GM19324 (cell line): ENCODE data around the gene DCUN1D1.

Experiments
- ATAC-seq: cut with Tn5 transposase; IDR thresholded peaks from one replicate; pipeline ENCODE4 v1.9.1; 2021; ENCODE audit warnings: mild to moderate bottlenecking, moderate library complexity; ENCODE audit not compliant: unreplicated experiment, low FRiP score

DCUN1D1 gene

DNA sequence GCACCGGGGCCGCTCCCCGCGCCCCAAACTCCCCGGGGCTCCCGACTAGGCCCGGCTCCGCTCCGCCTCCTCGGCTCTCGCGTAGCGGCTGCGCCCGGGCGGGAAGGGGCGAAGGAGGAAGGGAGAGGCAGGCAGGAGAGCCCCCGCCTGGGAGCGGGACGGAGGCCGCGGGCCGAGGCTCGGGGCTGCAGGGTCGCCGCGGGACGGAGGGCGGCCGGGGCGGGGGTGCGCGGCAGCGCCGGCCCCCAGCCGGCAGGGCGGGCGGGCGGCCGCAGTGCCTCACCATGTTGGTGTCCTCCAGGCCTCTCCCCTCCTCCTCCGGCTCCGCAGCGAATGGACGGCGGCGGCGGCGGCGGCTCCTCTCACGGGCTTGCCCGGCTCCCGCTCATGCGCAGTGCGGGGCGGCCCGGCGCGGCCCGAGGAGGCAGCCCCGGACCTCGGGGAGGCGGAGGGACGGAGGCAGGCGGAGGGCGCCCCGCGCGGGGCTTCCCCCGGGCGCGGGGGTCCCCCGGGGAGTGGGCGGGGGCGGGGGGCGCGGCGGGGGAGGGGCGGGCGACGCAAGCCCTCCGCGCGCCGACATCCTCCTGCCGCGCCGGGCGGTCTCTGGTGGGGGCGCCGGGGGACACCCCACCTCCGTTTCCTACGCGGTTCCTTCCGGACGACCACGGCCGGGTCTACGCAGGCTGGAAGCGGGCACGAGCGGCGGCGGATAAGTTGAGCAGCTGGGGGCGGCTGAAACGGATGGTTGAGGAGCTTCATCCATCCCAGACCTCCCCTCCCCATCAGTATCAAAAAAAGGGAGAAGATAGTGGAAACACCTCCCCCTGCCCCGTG is at the start of gene DCUN1D1:
Gene DCUN1D1, minus strand, starts transcription at position 335 of the 834 bp plus-strand sequence. Its CDS starts 49 bp downstream, at position 286.
- ATAC-seq = peak; percentile 92

DNA sequence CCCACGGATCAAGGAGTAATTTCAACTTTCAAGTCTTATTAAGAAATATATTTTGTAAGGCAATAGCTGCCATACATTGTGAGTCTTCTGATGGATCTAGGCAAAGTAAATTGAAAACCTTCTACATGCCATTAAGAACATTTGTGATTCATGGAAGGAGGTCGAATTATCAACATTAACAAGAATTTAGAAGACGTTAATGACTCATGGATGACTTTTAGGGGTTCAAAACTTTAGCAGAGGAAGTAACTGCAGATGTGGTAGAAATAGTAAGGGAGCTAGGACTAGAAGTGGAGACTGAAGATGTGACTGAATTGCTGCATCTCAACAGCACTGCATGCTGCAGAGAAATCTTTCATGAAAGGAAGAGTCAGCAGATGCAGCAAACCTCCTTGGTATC is 48.1 kb upstream of the DCUN1D1 start:
- ATAC-seq = no peak

GRCh38 chr3:183027276-183027675 is 46.9 kb upstream of the DCUN1D1 start:
- no peak for ATAC-seq

- no peak for ATAC-seq
Observed at GRCh38 chr3:183022936-183023516, 42.7 kb upstream of the DCUN1D1 start.

GRCh38 chr3:183018421-183019192 is 38.3 kb upstream of the DCUN1D1 start:
- no peak for ATAC-seq

DNA sequence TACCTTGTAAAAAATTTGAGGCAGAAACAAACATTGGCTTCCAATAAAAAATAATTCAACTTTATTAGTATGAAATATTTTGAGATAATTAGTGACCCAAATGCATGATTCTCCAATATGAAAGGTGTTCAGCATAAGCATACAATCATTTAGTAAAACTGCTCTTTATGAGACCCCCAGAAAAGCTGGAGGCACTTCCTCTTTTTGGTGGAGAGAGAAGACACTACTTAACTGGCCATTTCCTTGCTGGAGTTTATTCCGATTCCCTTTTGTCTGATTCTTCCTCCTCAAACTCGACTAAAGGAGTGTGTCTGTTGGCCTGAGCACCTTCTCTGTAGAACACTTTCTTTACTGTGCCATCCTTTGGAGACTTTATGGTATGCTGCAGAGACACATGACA is 34.8 kb upstream of the DCUN1D1 start:
- ATAC-seq = no peak

DNA sequence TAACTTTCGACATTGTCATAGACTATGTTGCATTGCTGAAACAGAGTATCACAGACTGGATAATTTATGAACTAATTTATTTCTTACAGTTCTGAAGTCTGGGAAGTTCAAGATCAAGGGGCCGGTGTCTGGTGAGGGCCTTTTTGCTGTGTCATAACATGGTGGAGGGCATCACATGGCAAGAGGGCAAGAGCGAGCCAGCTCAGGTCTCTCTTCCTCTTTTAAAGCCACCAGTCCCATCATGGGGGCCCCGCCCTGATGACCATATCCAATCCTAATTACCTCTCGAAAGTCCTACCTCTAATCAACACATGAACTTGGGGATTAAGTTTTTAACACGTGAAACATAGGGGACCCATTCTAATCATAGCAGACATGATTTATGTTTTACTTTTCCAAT is 33.5 kb upstream of the DCUN1D1 start:
- no peak for ATAC-seq

DNA sequence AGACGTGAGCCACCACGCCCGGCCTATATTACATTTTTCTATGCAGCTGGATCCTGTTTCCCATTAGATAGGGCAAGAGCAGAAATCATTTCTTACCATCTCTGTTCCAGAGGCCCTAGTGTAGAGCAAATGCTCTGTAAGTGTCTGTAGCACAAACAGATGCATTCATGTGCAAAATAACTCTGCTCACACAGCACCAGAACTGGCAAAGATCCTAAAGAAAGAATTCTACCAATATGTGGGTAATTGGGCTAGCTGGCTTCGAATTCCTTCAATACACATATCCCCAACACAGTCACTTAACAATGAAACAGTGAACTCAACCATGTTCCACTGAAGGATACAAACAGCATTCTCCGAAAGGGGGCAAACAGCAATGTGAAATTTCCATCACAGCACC is 32.7 kb upstream of the DCUN1D1 start:
- no peak for ATAC-seq

DNA sequence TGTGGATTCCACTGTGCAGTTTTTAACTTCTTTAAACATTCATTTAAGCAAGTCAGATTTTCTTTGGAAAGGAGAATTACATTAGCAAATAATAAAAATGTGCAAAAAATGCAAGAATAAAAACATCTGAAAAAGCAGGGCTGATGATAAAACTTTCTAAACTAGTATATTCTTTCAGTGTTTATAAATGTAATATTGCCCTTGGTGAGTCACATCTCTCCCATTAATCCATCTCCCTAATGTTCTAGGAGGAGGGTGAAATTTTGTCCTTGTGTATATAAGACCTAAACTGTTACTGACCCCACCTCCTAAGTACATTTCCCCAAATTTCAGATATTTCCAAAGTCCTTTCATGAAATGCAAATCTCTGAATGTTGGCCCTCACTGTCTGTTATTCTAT is 28.5 kb upstream of the DCUN1D1 start:
- no peak for ATAC-seq

DNA sequence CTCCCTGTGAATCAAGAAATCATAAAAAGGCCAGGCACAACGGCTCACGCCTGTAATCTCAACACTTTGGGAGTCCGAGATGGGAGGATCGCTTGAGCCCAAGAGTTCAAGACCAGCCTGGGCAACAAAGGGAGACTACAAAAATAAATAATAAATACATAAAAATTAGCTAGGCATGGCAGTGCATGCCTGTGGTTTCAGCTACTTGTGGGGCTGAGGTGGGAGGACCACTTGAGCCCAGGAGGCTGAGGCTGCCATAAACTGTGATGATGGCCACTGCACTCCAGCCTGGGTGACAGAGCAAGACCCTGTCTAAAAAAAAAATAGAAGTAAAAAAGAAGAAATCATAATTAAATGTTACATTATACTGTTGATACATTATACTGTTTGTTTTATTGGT is 28.0 kb upstream of the DCUN1D1 start:
- ATAC-seq = no peak

GRCh38 chr3:183006396-183007002 is 26.2 kb upstream of the DCUN1D1 start:
- no peak for ATAC-seq

DNA sequence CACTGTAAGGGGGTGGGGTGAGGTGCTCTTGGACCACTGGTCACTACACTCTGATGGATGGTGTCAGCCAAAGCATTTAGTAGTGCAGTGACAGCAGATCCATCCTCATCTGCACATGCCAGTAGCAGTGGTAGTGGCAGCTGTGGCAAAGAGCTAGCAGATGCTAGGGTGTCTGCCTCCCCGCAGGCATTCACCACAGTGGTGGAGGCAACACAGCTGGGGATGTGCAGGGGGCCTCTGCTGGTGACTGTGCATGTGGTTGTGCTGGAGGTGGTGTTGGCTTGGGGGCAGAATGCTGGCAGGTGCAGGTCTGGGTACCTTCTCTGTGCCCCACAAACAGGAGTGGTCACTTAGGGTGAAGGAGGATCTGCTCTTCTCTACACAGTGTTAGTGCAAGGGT is 19.4 kb upstream of the DCUN1D1 start:
- ATAC-seq = no peak

DNA sequence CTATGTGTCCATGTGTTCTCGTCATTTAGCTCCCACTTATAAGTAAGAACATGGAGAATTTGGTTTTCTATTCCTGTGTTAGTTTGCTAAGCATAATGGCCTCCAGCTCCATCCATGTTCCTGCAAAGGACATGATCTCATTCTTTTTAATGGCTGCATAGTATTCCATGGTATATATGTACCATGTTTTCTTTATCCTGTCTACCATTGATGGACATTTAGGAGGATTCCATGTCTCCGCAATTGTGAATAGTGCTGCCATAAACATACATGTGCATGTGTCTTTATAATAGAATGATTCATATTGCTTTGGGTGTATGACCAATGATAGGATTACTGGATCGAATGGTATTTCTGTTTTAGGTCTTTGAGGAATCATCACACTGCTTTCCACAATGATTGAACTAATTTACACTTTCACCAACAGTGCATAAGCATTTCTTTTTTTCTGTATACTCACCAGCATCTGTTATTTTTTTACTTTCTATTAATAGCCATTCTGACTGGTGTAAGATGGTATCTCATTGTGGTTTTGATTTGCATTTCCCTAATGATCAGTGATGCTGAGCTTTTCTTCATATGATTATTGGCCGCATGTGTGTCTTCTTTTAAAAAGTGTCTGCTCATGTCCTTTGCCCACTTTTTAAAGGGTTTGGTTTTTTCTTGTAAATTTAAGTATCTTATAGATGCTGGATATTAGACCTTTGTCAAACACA is 13.3 kb upstream of the DCUN1D1 start:
- ATAC-seq = peak; percentile 60

DNA sequence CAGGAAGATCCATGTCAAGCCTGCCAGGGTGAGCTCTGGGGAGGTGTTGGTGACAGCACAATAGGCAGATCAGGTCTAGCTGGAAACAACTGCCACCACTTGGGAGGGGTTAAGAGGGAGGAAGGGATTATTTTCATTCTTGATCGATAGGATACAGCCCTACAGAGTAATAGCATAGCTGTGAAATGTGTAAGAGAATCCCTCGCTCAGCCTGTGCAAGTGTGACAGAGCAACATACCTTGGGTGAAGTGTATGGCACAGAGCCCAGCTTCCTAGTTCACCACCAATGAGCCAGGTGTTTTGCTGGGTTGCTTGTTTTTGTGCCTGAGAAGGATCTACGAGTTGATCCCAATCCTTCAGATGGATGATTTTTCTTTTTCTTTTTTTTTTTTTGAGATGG is 9.2 kb upstream of the DCUN1D1 start:
- no peak for ATAC-seq

- ATAC-seq = no peak
Observed at GRCh38 chr3:182986021-182986420, 5.7 kb upstream of the DCUN1D1 start.

GRCh38 chr3:182983876-182984275 is 3.5 kb upstream of the DCUN1D1 start:
- no peak for ATAC-seq

GRCh38 chr3:182981038-182981380 is 671 bp upstream of the DCUN1D1 start:
- ATAC-seq = no peak

- ATAC-seq = peak; percentile 7
Observed at GRCh38 chr3:182979674-182980191, 605 bp downstream of the DCUN1D1 start.

GRCh38 chr3:182979103-182979673 is 1.1 kb downstream of the DCUN1D1 start:
- ATAC-seq = no peak

DNA sequence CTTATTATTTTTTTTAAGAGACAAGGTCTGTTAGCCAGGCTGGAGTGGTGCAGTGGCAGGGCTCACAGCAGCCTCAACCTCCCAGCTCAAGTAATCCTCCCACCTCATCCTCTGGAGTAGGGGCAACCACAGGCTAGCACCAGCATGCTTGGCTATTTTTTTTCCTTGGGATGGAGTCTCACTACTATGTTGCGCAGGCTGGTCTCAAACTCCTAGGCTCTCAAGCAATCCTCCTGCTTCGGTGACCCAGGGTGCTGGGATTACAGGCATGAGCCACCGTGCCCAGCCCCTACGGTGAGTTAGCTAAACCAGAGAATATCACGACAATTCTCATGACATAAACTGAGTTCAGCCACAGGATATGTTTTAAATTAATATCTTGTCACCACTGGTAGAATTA is 2.0 kb downstream of the DCUN1D1 start:
- no peak for ATAC-seq
